ENCODE results near the gene ITPKB. TPM values are rescaled to one million over a fixed set of nuclear protein-coding genes. Genes with fewer than 3 reads are reported as not detected.
"Not testable (repeated sequence)": the region's sequence is repeated elsewhere in the genome, so short reads cannot be mapped to it uniquely, and the experiment has no call there.

Gene ITPKB
- total RNA-seq, 1 donor: 4.7 TPM

GRCh38 chr1:226641671-226642231 lies 97.3 kb downstream of the ITPKB start:
- DNase-seq (ENCODE audit: low read depth): no peak
- no peak for TF ChIP-seq CTCF (IDR thresholded peaks at IDR 0.05; ENCODE audit: insufficient read depth, low read depth, low read length)
- H3K4me3 ChIP-seq (ENCODE audit: low read depth, low read length): no peak overlapping the region

- DNase-seq (ENCODE audit: low read depth): no peak
- H3K4me3 ChIP-seq (ENCODE audit: low read depth, low read length): no peak overlapping the region
- TF ChIP-seq CTCF (IDR thresholded peaks at IDR 0.05; ENCODE audit: insufficient read depth, low read depth, low read length): no peak
These were observed 98.6 kb downstream of the ITPKB start for GRCh38 chr1:226640321-226641136.

- DNase-seq (ENCODE audit: low read depth): no peak
- TF ChIP-seq CTCF (IDR thresholded peaks at IDR 0.05; ENCODE audit: insufficient read depth, low read depth, low read length): no peak
- no peak overlapping the region for H3K4me3 ChIP-seq (ENCODE audit: low read depth, low read length)
These were observed 99.4 kb downstream of the ITPKB start for GRCh38 chr1:226639631-226640061.

- not testable (repeated sequence) for DNase-seq (ENCODE audit: low read depth); H3K4me3 ChIP-seq (ENCODE audit: low read depth, low read length)
These were observed 99.9 kb downstream of the ITPKB start for GRCh38 chr1:226639206-226639605.

- no peak for TF ChIP-seq CTCF (IDR thresholded peaks at IDR 0.05; ENCODE audit: insufficient read depth, low read depth, low read length)
- H3K4me3 ChIP-seq (ENCODE audit: low read depth, low read length): no peak overlapping the region
- no peak for DNase-seq (ENCODE audit: low read depth)
These were observed 100.5 kb downstream of the ITPKB start for GRCh38 chr1:226638608-226639007.

GRCh38 chr1:226638001-226638601 lies 101.0 kb downstream of the ITPKB start:
- TF ChIP-seq CTCF (IDR thresholded peaks at IDR 0.05; ENCODE audit: insufficient read depth, low read depth, low read length): no peak
- no peak overlapping the region for H3K4me3 ChIP-seq (ENCODE audit: low read depth, low read length)
- no peak for DNase-seq (ENCODE audit: low read depth)

GRCh38 chr1:226637147-226637935 lies 101.7 kb downstream of the ITPKB start:
- peak; percentile 42 for DNase-seq (ENCODE audit: low read depth)
- peak; percentile 59 for TF ChIP-seq CTCF (IDR thresholded peaks at IDR 0.05; ENCODE audit: insufficient read depth, low read depth, low read length)
- H3K4me3 ChIP-seq (ENCODE audit: low read depth, low read length): no peak overlapping the region

All from fibroblast of villous mesenchyme (primary cell).